IMR-90 (cell line): ENCODE measurements around the gene GNG7. TPM values are rescaled to one million over a fixed set of nuclear protein-coding genes. Genes with fewer than 3 reads are reported as not detected.

Experiments used
- ATAC-seq: fragments of 200-7000 bp; cut with Tn5 transposase; 2 replicates; pipeline ENCODE4 v1.9.1; 2020; ENCODE audit warnings: low read depth, mild to moderate bottlenecking, moderate library complexity
- BruUV-seq: library from RNA; stranded (reverse); fragments of 400-500 nt; replicated peaks from 2 replicates; lab custom pipeline; 2021; lab: Mats Ljungman, UMichigan
- CTCF ChIA-PET: fragments of 300-600 bp; formaldehyde crosslinking; extraction: SDS; loops from one replicate; lab custom pipeline; 2021; ENCODE audit warnings: antibody characterized with exemption; lab: Yijun Ruan, JAX
- POLR2A ChIA-PET: fragments of 300-600 bp; sonication (Branson Sonifier 250); formaldehyde crosslinking; loops from one replicate; lab custom pipeline; 2022; ENCODE audit warnings: antibody characterized with exemption; ENCODE audit not compliant: unreplicated experiment; lab: Charles Lee
- DNase-seq: peaks from one replicate; pipeline ENCODE4 v3.0.0; 2013
- H2AFZ ChIP-seq: replicated peaks from 2 replicates; pipeline ENCODE3; 2013; ENCODE audit warnings: low read length, mild to moderate bottlenecking; ENCODE audit not compliant: poor library complexity
- H2AK5ac ChIP-seq: 2 replicates; pipeline ENCODE4 v1.6.1; 2013; ENCODE audit warnings: low read depth, low read length, inconsistent platforms
- H2AK9ac ChIP-seq: replicated peaks from 2 replicates; pipeline ENCODE3; 2013; ENCODE audit warnings: mild to moderate bottlenecking, low read depth, low read length, moderate library complexity; ENCODE audit not compliant: poor library complexity
- H2BK120ac ChIP-seq: 2 replicates; pipeline ENCODE4 v1.6.1; 2013; ENCODE audit warnings: low read depth, low read length, inconsistent platforms
- H2BK15ac ChIP-seq: 3 replicates; pipeline ENCODE4 v1.6.1; 2013; ENCODE audit warnings: low read depth, low read length, inconsistent platforms
- H2BK20ac ChIP-seq: 2 replicates; pipeline ENCODE4 v1.6.1; 2013; ENCODE audit warnings: low read depth, mild to moderate bottlenecking, inconsistent platforms, low read length, moderate library complexity
- H2BK5ac ChIP-seq: 2 replicates; pipeline ENCODE4 v1.6.1; 2013; ENCODE audit warnings: mild to moderate bottlenecking, low read depth, low read length, inconsistent platforms; ENCODE audit not compliant: poor library complexity, severe bottlenecking
- H3K14ac ChIP-seq: replicated peaks from 2 replicates; pipeline ENCODE4 v1.6.1; 2013; ENCODE audit warnings: low read depth, low read length, inconsistent platforms
- H3K18ac ChIP-seq: 2 replicates; pipeline ENCODE4 v1.6.1; 2013; ENCODE audit warnings: low read depth, low read length, control low read depth
- H3K23ac ChIP-seq: 2 replicates; pipeline ENCODE4 v1.6.1; 2013; ENCODE audit warnings: low read depth, low read length, inconsistent platforms
- H3K27ac ChIP-seq: 2 replicates; pipeline ENCODE4 v1.5.1; 2013; ENCODE audit warnings: mild to moderate bottlenecking, control low read depth, low read length; ENCODE audit not compliant: insufficient read depth
- H3K27me3 ChIP-seq: 2 replicates; pipeline ENCODE4 v1.6.1; 2013; ENCODE audit warnings: low read length; ENCODE audit not compliant: control insufficient read depth, insufficient read depth
- H3K36me3 ChIP-seq: 2 replicates; pipeline ENCODE4 v1.6.1; 2013; ENCODE audit warnings: low read length, mixed read lengths; ENCODE audit not compliant: control insufficient read depth, insufficient read depth
- H3K4ac ChIP-seq: 2 replicates; pipeline ENCODE4 v1.6.1; 2013; ENCODE audit warnings: low read depth, low read length, inconsistent platforms
- H3K4me1 ChIP-seq: 2 replicates; pipeline ENCODE4 v1.6.1; 2013; ENCODE audit warnings: low read length, mixed read lengths; ENCODE audit not compliant: control insufficient read depth, insufficient read depth
- H3K4me2 ChIP-seq: 2 replicates; pipeline ENCODE4 v1.6.1; 2013; ENCODE audit warnings: low read depth, mild to moderate bottlenecking, control low read depth, low read length, moderate library complexity
- H3K4me3 ChIP-seq: 2 replicates; pipeline ENCODE4 v1.5.1; 2013; ENCODE audit warnings: low read depth, mild to moderate bottlenecking, control low read depth, low read length, moderate library complexity; ENCODE audit not compliant: insufficient read depth
- H3K56ac ChIP-seq: 2 replicates; pipeline ENCODE4 v1.6.1; 2013; ENCODE audit warnings: low read length, inconsistent platforms; ENCODE audit not compliant: insufficient read depth; ENCODE audit errors: extremely low read depth
- H3K79me1 ChIP-seq, 2 experiments: 2 replicates each; pipeline ENCODE4 v1.6.1; 2013; ENCODE audit warnings: low read length in 2 of 2, inconsistent platforms in 1 of 2, low read depth in 1 of 2
- H3K9ac ChIP-seq: 2 replicates; pipeline ENCODE4 v1.6.1; 2013; ENCODE audit warnings: low read depth, low read length, control low read depth
- H3K9me1 ChIP-seq: 2 replicates; pipeline ENCODE4 v1.6.1; 2013; ENCODE audit warnings: low read length, inconsistent platforms; ENCODE audit not compliant: insufficient read depth
- H3K9me3 ChIP-seq: 2 replicates; pipeline ENCODE4 v1.6.1; 2013; ENCODE audit warnings: low read length; ENCODE audit not compliant: control insufficient read depth, insufficient read depth
- H4K20me1 ChIP-seq: 2 replicates; pipeline ENCODE4 v1.6.1; 2013; ENCODE audit warnings: low read length, inconsistent platforms; ENCODE audit not compliant: insufficient read depth
- H4K5ac ChIP-seq: 2 replicates; pipeline ENCODE4 v1.6.1; 2013; ENCODE audit warnings: mild to moderate bottlenecking, low read depth, low read length, control low read depth
- H4K8ac ChIP-seq, 2 experiments: 2 replicates each; pipeline ENCODE4 v1.6.1; 2013; ENCODE audit warnings: low read depth in 2 of 2, low read length in 2 of 2, control low read depth in 1 of 2, inconsistent platforms in 1 of 2
- H4K91ac ChIP-seq: 2 replicates; pipeline ENCODE4 v1.6.1; 2013; ENCODE audit warnings: low read depth, low read length, inconsistent platforms; ENCODE audit not compliant: insufficient read depth
- BHLHE40 ChIP-seq: fragments of 150-350 bp; IDR thresholded peaks from 2 replicates; pipeline ENCODE4 v1.6.1; 2016; ENCODE audit warnings: mild to moderate bottlenecking, low read depth, low read length
- CHD1 ChIP-seq: IDR thresholded peaks from 2 replicates; pipeline ENCODE4 v1.6.1; 2012; ENCODE audit warnings: low read depth, low read length, improper control_type of control experiment
- ELK1 ChIP-seq: fragments of 150-350 bp; IDR thresholded peaks from 2 replicates; pipeline ENCODE4 v1.6.1; 2016; ENCODE audit warnings: low read depth, mild to moderate bottlenecking, low read length, moderate library complexity, borderline replicate concordance
- FOS ChIP-seq: fragments of 150-350 bp; IDR thresholded peaks from 2 replicates; pipeline ENCODE4 v1.6.1; 2016; ENCODE audit warnings: low read depth, low read length
- NFE2L2 ChIP-seq: fragments of 150-350 bp; IDR thresholded peaks from 2 replicates; pipeline ENCODE4 v1.6.1; 2016; ENCODE audit warnings: low read depth, mild to moderate bottlenecking, low read length
- POLR2A ChIP-seq: IDR thresholded peaks from 2 replicates; pipeline ENCODE4 v1.6.1; 2012; ENCODE audit warnings: mild to moderate bottlenecking, low read depth, low read length
- RAD21 ChIP-seq: IDR thresholded peaks from 2 replicates; pipeline ENCODE4 v1.6.1; 2012; ENCODE audit warnings: low read length, improper control_type of control experiment
- RCOR1 ChIP-seq: IDR thresholded peaks from 2 replicates; pipeline ENCODE4 v1.6.1; 2012; ENCODE audit warnings: mild to moderate bottlenecking, low read length, improper control_type of control experiment; ENCODE audit not compliant: insufficient replicate concordance
- RFX5 ChIP-seq: IDR thresholded peaks from 2 replicates; pipeline ENCODE4 v1.8.0; 2012; ENCODE audit warnings: low read depth, mild to moderate bottlenecking, low read length, moderate library complexity
- SMC3 ChIP-seq: fragments of 150-350 bp; IDR thresholded peaks from 2 replicates; pipeline ENCODE4 v1.6.1; 2016; ENCODE audit warnings: low read depth, mild to moderate bottlenecking, antibody characterized with exemption, low read length, moderate library complexity
- USF2 ChIP-seq: fragments of 150-350 bp; IDR thresholded peaks from 2 replicates; pipeline ENCODE4 v1.6.1; 2017; ENCODE audit warnings: mild to moderate bottlenecking, antibody characterized with exemption, low read length, low read depth
- WGBS, 2 experiments: methylation state at CpG; one replicate each; pipeline versions ENCODE4 v1.1.5 to v1.1.7; 2013; ENCODE audit warnings: missing lambda C conversion rate in 2 of 2; ENCODE audit not compliant: insufficient read length in 1 of 2; ENCODE audit errors: extremely low coverage in 2 of 2; 5-methylcytosine and 5-hydroxymethylcytosine counted together
- dilution Hi-C: fragments of 300-500 bp; cut with HindIII; formaldehyde crosslinking; loops from one replicate; pipeline ENCODE4 v1.14.3; 2018; ENCODE audit warnings: low sequenced_read_pairs; ENCODE audit not compliant: unreplicated experiment
- in situ Hi-C: fragments of 300-500 bp; cut with MboI; formaldehyde crosslinking; loops from 3 replicates; pipeline ENCODE4 v1.14.3; 2019; ENCODE audit warnings: low sequenced_read_pairs, inconsistent platforms, mixed read lengths
- intact Hi-C: fragments of 100-400 bp; cut with micrococcal nuclease; formaldehyde crosslinking; loops from 2 replicates; pipeline ENCODE4 v1.10.0; 2022
- polyA plus RNA-seq, 3 experiments: library from polyadenylated mRNA; depleted of rRNA; stranded (reverse); fragments of >200 nt; gene quantifications; 2 replicates each; pipeline ENCODE4 v1.2.3, GENCODE V29; 2012; ENCODE audit warnings: low replicate concordance in 1 of 3
- total RNA-seq: library from RNA; depleted of rRNA; stranded (reverse); fragments of >200 nt; gene quantifications from 2 replicates; pipeline ENCODE4 v1.2.3, GENCODE V29; 2012

The GNG7 gene
- total and polyA plus RNA-seq, 2 of the 4 experiments (the other 2 are of a cell fraction) = under 0.01 to 0.21 TPM

- TF ChIP-seq ELK1 = no peak
Measured at GRCh38 chr19:2524840-2525723, 177.4 kb downstream of the GNG7 start (continued).

GRCh38 chr19:2524361-2524839 lies 178.1 kb downstream of the GNG7 start:
- Histone ChIP-seq H4K91ac (peak overlapping the region; percentile 29; the same call in 1 of the 2 replicates), H3K9me1 (peaks cover 11% of the 10 kb centered on the region), H3K27ac (no peak overlapping the region; the same call in 1 of the 2 replicates), H2BK20ac (peak overlapping the region; percentile 16; the same call in 1 of the 2 replicates), H2AK9ac (peak overlapping the region; percentile 84), H4K8ac (peak overlapping the region; percentile 2 to 71; a peak in 3 of 4 replicates), H3K4ac (peak overlapping the region; percentile 92), H2BK5ac (peak overlapping the region; percentile 93), H3K23ac (peak overlapping the region; percentile 59; the same call in 1 of the 2 replicates), H3K18ac (peak overlapping the region; percentile 40; the same call in 1 of the 2 replicates), H3K4me2 (peak overlapping the region; percentile 11; the same call in 1 of the 2 replicates), H3K4me3 (no peak overlapping the region), H3K14ac (0 out of 2 replicates have a peak overlapping the region, but pooled peaks have one; percentile 45), H2AFZ (peak overlapping the region; percentile 89), H3K56ac (no peak overlapping the region), H3K27me3 (no peaks in the 10 kb centered on the region), H4K20me1 (no peaks in the 10 kb centered on the region), H3K4me1 (peaks cover 17% of the 10 kb centered on the region), H4K5ac (no peak overlapping the region), H2BK120ac (peak overlapping the region; percentile 92), H2BK15ac (peak overlapping the region; percentile 17; the same call in 1 of the 3 replicates), H3K9me3 (no peaks in the 10 kb centered on the region), H3K36me3 (no peaks in the 10 kb centered on the region), H2AK5ac (peak overlapping the region; percentile 93), H3K79me1 (peaks cover 0 to 11% of the 10 kb centered on the region in 2 experiments; a peak in 1 of 4 replicates), H3K9ac (no peak overlapping the region)
- dilution Hi-C loops = no loop called here
- no peak for ATAC-seq
- in situ Hi-C loops = no loop called here
- no peak for DNase-seq
- BruUV-seq = no TSS peak
- intact Hi-C loops = no loop called here
- WGBS, 2 experiments = 89% methylated on average over 16 of the region's 16 CpGs; no CpG with 5 or more reads in 1 of the 2 experiments
- ChIA-PET POLR2A (no interaction called here), CTCF (interaction anchor here (1.0 to 1.2 kb wide), 2 partner anchors 18 kb away, joined by 3 read pairs; no protein-coding TSS in a partner anchor)
- TF ChIP-seq RCOR1 (no peak), POLR2A (no peak), RAD21 (no peak), BHLHE40 (no peak), RFX5 (no peak), ELK1 (no peak), NFE2L2 (no peak), SMC3 (no peak), USF2 (no peak), FOS (no peak), CHD1 (no peak)
